HUES6 (cell line): Measurements from ENCODE around the gene CDH19.

ENCODE experiments used
- H3K27ac ChIP-seq: 2 replicates; pipeline ENCODE4 v1.7.0; 2013; ENCODE audit warnings: low read depth, mild to moderate bottlenecking, low read length, inconsistent platforms
- H3K27me3 ChIP-seq: 2 replicates; pipeline ENCODE4 v1.6.1; 2013; ENCODE audit warnings: low read length; ENCODE audit not compliant: control insufficient read depth, insufficient read depth
- H3K36me3 ChIP-seq: 2 replicates; pipeline ENCODE4 v1.6.1; 2013; ENCODE audit warnings: low read length; ENCODE audit not compliant: control insufficient read depth, insufficient read depth
- H3K4me1 ChIP-seq: 2 replicates; pipeline ENCODE4 v1.6.1; 2013; ENCODE audit warnings: low read length; ENCODE audit not compliant: control insufficient read depth, insufficient read depth
- H3K4me3 ChIP-seq: 2 replicates; pipeline ENCODE4 v1.5.1; 2013; ENCODE audit warnings: low read depth, low read length
- H3K9ac ChIP-seq: one replicate; pipeline ENCODE4 v1.6.1; 2013; ENCODE audit warnings: mild to moderate bottlenecking, low read length
- H3K9me3 ChIP-seq: 2 replicates; pipeline ENCODE4 v1.6.1; 2013; ENCODE audit warnings: low read depth, low read length; ENCODE audit not compliant: control insufficient read depth, insufficient read depth

Gene CDH19

DNA sequence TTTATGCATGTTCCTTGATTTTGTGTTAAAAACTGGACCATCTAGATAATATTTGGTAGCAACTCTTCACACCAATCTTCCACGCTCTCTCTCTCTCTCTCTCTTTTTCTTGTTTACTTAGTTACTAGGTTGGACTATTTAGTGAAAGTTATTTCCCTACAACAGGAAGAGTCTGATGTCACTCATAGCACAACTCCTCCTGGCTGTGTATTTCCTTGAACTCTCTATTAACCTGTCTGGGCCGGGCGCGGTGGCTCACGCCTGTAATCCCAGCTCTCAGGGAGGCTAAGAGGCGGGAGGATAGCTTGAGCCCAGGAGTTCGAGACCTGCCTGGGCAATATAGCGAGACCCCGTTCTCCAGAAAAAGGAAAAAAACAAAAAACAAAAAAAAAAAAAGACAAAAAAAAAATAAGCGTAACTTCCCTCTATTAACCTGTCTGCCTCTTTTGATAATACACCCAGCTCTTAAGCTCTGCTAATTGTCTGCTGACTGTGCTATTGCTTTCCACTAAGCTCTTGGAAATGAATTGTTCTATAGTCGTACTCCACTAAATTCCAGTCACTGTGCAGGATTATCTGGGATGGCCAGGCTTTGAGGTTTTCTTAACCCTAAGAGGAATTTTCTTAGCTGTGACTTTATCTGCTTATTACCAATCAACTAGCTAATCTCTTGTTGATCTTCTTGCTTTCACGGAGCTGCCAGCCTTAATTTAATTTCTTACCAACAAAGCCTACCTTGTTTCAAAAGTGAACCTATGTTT, 18.1 kb upstream of the CDH19 start:
- no peaks in the 10 kb centered on the region for H3K27me3 ChIP-seq
- no peaks in the 10 kb centered on the region for H3K36me3 ChIP-seq
- H3K4me3 ChIP-seq = no peak overlapping the region
- H3K9ac ChIP-seq = no peak overlapping the region
- no peaks in the 10 kb centered on the region for H3K9me3 ChIP-seq
- H3K4me1 ChIP-seq = no peaks in the 10 kb centered on the region
- peak overlapping the region; percentile 62; the same call in 1 of the 2 replicates for H3K27ac ChIP-seq

DNA sequence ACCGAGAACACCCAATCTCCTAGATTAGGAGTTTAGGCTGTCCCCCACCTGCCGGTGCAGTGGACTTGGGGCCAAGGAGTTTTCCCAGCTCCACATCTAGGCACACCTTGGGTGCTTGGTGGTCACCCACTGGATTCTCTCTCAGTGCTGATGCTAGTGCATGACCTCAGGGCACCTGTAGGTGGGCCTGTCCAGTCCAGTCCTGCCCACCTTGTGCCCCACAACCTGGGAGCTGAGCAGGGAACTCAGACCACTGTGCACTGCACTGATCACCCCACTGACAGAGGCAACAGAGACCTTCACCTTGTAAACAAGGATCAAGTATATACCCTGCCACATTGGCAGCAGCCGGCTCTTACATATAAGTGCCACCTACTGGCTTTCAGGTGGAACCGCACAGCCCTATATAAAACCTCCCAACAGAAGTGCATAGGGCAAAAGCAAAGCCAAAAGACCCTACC, 12.7 kb upstream of the CDH19 start:
- Histone ChIP-seq H3K4me1 (0 out of 2 replicates have a peak, but pooled peaks cover 2% of the 10 kb centered on the region), H3K36me3 (no peaks in the 10 kb centered on the region), H3K27me3 (no peaks in the 10 kb centered on the region), H3K4me3 (no peak overlapping the region), H3K9ac (no peak overlapping the region), H3K27ac (no peak overlapping the region), H3K9me3 (no peaks in the 10 kb centered on the region)

DNA sequence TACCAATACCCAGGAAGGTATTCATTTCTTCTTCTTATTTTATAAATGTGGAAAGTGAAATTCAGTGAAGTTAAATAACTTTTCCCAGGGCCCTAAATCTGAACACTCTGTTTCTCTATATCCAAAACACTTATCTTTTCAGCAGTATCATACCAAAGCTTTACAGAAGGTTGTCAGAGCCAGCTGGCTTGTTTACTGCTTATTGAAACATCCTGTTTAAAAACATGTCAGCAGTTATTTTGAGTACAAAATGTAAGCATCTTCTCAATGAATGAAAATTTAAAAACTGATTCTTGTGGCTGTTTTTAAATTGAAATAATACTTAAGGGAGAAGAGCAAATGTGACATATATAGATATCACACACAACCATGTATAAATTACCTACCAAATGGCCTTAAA, 11.3 kb upstream of the CDH19 start:
- H3K4me1 ChIP-seq = 0 out of 2 replicates have a peak, but pooled peaks cover 2% of the 10 kb centered on the region
- no peaks in the 10 kb centered on the region for H3K27me3 ChIP-seq
- no peaks in the 10 kb centered on the region for H3K36me3 ChIP-seq
- H3K27ac ChIP-seq = no peak overlapping the region
- H3K4me3 ChIP-seq = no peak overlapping the region
- H3K9me3 ChIP-seq = no peaks in the 10 kb centered on the region
- no peak overlapping the region for H3K9ac ChIP-seq

DNA sequence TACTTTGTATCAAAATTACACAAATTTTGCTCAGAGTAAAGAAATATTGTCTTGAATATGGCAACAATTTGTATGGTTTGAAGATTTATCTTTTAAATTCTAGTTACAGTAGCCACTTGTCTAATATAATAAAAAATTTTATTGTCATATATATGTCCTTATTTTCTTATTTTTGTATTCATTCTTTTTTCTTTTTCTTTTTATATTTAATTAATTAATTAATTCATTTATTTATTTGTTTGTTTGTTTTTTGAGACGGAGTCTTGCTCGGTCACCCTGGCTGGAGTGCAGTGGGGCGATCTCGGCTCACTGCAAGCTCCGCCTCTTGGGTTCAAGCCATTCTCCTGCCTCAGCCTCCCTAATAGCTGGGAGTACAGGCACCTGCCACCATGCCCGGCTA, 3.7 kb upstream of the CDH19 start:
- H3K9ac ChIP-seq = no peak overlapping the region
- no peaks in the 10 kb centered on the region for H3K27me3 ChIP-seq
- H3K27ac ChIP-seq = no peak overlapping the region
- no peaks in the 10 kb centered on the region for H3K9me3 ChIP-seq
- no peak overlapping the region for H3K4me3 ChIP-seq
- no peaks in the 10 kb centered on the region for H3K36me3 ChIP-seq
- no peaks in the 10 kb centered on the region for H3K4me1 ChIP-seq

DNA sequence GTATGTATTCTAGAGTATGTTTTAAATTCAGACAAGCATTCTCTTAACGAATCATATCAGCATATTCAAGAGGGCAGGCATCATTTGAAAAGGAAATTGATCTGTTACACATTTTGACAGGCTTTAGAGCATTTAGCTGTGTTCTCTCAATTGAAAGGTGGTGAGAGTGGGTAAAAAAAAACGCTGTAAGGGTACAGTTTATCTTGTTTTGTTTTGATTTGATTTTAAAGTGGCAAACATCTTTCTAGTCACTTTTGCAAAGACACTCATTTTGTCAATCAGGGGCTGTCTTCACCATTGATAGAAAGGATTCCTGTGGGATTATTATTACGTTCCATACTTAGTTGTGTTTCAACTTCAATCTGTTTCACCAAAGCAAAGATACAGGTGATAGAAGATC, 2.2 kb downstream of the CDH19 start:
- Histone ChIP-seq H3K27me3 (no peaks in the 10 kb centered on the region), H3K4me3 (no peak overlapping the region), H3K27ac (no peak overlapping the region), H3K9ac (no peak overlapping the region), H3K4me1 (no peaks in the 10 kb centered on the region), H3K36me3 (no peaks in the 10 kb centered on the region), H3K9me3 (peaks cover 4% of the 10 kb centered on the region; the same call in 1 of the 2 replicates)

DNA sequence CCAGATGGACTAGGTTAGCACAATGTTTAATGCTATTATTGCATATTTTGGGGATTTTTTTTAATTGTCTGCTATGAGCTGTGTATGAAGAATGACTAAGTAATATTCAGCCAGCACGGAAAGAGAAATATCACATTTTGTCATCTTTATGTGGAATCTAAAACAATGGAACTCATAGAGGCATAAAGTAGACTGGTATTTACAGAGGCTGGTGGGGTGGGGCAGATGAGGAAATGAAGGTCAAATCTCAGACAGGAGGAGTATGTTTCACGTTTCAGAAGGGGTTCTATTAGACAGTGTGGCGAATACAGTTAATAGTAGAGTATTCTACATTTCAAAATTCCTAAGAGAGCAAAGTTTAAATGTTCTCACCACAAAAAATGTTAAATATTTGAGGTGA, 4.7 kb downstream of the CDH19 start:
- no peak overlapping the region for H3K27ac ChIP-seq
- H3K9me3 ChIP-seq = peaks cover 4% of the 10 kb centered on the region; the same call in 1 of the 2 replicates
- H3K27me3 ChIP-seq = no peaks in the 10 kb centered on the region
- no peak overlapping the region for H3K9ac ChIP-seq
- no peaks in the 10 kb centered on the region for H3K4me1 ChIP-seq
- no peak overlapping the region for H3K4me3 ChIP-seq
- no peaks in the 10 kb centered on the region for H3K36me3 ChIP-seq

DNA sequence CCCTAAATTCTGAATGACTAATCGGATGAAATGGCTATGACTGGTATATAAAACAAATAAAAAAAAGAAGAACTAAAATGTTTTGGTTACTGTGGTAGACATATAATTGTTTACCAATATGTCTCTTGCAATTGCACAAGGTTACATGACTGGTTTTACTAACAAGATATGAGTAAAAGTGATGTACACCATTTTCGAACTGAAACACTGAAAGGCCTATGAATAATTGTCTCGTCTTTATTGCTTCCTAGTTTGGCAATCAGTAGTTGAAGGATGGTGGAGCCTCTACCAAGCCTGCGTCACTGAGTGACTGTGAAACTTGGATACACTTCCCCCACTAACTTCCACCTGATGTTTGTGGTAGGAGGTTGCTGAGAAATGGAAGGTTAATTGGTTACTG, 16.5 kb downstream of the CDH19 start:
- H3K9ac ChIP-seq = no peak overlapping the region
- no peak overlapping the region for H3K27ac ChIP-seq

DNA sequence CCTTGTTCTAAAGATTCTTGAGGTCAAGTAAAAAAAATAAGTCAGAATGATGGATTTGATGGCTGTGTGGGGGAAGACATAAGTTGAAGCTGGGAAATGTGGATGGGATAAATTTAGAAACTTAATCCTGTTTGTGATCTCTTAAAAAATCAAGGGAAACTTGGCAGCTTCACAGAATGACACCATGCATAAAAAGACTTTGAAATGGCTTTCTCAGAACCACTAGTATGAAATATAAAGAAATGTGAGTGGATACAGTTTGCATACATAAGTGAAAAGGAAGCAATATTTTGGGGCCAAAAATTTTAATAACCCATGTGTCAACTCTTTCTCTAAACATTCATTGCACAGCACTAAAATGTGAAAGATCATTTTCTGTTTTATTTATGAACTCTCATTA, 21.7 kb downstream of the CDH19 start:
- H3K27me3 ChIP-seq = no peaks in the 10 kb centered on the region
- no peak overlapping the region for H3K4me3 ChIP-seq
- H3K27ac ChIP-seq = no peak overlapping the region
- no peaks in the 10 kb centered on the region for H3K9me3 ChIP-seq
- H3K9ac ChIP-seq = no peak overlapping the region
- no peaks in the 10 kb centered on the region for H3K36me3 ChIP-seq
- H3K4me1 ChIP-seq = no peaks in the 10 kb centered on the region

More for the DNA sequence above, 16.5 kb downstream of the CDH19 start:
- Histone ChIP-seq H3K27me3 (no peaks in the 10 kb centered on the region), H3K4me3 (no peak overlapping the region), H3K9me3 (no peaks in the 10 kb centered on the region), H3K36me3 (no peaks in the 10 kb centered on the region), H3K4me1 (no peaks in the 10 kb centered on the region)

DNA sequence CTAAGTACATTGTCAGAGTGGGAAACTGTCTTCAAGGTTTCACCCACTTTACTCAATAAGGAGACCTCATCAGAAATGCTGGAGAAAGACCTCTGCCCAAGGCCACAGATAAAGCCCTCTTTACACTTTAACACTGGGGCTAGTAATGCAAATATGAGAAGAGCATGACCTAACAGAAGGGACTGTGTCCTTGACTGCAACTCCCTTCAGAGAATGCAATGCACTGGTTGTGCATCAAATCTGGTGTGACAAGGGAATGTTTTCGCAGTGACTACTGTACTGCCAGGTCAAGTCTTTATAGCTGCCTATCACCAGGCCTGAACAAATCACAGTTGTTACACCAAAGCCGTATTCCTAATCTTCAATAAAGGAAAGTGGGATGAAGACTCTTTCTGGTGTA, 28.6 kb downstream of the CDH19 start:
- Histone ChIP-seq H3K27me3 (no peaks in the 10 kb centered on the region), H3K4me1 (no peaks in the 10 kb centered on the region), H3K4me3 (no peak overlapping the region), H3K9me3 (no peaks in the 10 kb centered on the region), H3K9ac (no peak overlapping the region), H3K36me3 (no peaks in the 10 kb centered on the region), H3K27ac (no peak overlapping the region)

DNA sequence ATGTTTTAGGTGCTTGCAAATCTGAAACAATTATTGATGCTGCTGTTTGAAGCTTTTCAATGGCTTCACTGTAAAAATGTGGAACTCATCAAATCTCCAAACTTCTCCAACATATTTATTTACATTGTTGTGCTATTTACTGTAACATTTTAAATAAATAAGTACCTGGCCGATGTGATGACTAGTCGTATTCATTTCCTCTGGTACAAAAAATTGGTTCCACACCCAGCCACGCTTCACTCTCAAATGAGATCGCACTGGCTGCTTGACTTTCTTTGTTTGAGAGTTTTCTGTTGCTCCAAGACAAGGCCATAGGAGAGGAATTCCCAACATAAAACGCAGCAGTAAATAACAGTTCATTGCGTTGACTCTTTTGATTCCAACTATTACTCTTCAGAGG, 32.0 kb downstream of the CDH19 start:
- no peaks in the 10 kb centered on the region for H3K36me3 ChIP-seq
- H3K4me1 ChIP-seq = no peaks in the 10 kb centered on the region
- H3K27ac ChIP-seq = no peak overlapping the region
- H3K9ac ChIP-seq = no peak overlapping the region
- H3K9me3 ChIP-seq = no peaks in the 10 kb centered on the region
- no peaks in the 10 kb centered on the region for H3K27me3 ChIP-seq
- H3K4me3 ChIP-seq = no peak overlapping the region

DNA sequence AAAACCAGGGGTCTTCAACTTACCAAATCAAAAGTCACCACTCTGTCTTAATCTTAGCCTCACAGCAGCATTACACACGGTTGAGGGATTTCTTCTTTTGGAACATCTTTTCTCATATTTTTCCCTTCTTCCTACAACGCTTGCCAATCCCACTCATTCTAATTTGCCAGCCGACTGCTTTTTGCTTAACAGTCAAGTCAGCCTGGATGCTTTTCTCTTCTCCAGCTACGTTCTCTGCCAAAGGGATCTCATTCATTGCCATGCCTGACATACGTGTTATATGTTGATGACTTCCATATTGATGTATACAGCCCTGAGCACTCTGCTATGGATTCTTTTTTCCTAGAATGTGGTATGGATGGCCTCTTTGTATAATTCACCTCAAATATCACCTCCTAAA, 37.3 kb downstream of the CDH19 start:
- H3K27me3 ChIP-seq = no peaks in the 10 kb centered on the region
- H3K9me3 ChIP-seq = 0 out of 2 replicates have a peak, but pooled peaks cover 4% of the 10 kb centered on the region
- no peaks in the 10 kb centered on the region for H3K36me3 ChIP-seq
- no peak overlapping the region for H3K9ac ChIP-seq
- no peak overlapping the region for H3K4me3 ChIP-seq
- H3K4me1 ChIP-seq = no peaks in the 10 kb centered on the region
- no peak overlapping the region for H3K27ac ChIP-seq
